ENCODE results near the gene PIK3R2.
A peak's percentile ranks its signal among the peaks of the same experiment; 100 is the strongest.
"Not testable (repeated sequence)": the region's sequence is repeated elsewhere in the genome, so short reads cannot be mapped to it uniquely, and the experiment has no call there.

Gene PIK3R2

DNA sequence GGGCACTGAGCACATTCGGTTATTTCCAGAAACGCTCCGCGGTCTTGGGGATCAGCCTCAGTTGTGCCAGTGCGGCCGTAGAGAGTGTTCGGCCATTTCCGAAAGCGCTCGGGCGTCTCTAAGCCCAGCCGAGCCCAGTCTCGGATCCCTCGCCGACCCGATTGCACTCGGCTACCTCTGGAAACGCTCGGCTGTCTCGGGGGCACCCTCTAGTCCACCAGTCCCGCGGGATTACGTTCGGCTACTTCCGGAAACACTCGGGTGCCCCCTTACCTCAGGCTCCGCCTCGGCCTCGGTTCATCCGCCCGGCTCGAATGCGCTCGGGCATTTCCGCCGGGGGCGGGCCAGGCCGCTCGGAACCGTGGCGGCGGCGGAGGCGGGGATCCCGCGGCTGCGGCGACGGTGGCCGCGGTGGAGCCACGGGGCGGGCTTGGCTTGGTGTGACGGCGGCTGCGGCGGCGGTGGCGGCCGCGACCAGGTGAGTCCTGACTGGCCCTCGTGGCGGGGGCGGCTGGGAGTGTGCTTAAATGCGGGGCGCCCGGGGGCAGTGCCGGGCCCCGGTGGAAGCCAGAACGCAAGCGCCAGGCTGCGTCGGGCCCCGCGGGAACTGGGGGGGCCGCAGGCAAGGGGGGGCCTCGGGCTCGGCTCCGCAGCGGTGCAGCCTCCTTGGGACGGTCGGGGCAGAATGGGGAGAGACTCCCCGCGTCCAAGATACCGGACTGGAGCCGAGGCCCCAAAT lies at the start of gene PIK3R2:
PIK3R2 (plus strand) TSS at position 347 of the 739 bp plus-strand sequence. CDS start 2,717 bp downstream, outside the sequence.
- DNase-seq: peak; percentile 99 to 100

DNA sequence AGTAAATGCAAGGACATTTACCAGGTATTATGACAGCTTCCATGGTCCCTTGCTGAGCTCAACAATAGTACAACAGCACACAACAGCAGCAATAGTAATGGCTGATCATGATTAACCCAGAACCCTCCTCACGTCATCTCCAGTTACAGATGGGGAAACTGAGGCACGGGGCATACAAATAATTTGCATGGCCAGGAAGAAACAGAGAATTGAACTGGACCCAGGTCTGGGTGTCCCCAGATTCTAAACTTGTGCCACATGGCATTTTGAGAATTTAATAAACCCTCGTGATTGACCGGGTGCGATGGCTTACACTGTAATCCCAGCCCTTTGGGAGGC lies 48.2 kb upstream of the PIK3R2 start:
- no peak for DNase-seq

DNA sequence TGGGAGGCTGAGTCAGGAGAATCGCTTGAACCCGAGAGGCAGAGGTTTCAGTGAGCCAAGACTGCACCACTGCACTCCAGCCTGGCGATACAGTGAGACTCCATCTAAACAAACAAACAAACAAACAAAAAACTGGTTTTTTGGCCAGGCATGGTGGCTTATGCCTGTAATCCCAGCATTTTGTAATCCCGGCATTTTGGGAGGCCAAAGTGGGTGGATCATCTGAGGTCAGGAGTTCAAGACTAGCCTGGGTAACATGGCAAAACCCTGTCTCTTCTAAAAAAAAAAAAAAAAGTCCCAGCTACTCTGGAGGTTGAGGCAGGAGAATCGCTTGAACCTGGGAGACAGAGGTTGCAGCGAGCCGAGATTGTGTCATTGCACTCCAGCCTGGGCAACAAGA lies 47.7 kb upstream of the PIK3R2 start:
- not testable (repeated sequence) for DNase-seq

DNA sequence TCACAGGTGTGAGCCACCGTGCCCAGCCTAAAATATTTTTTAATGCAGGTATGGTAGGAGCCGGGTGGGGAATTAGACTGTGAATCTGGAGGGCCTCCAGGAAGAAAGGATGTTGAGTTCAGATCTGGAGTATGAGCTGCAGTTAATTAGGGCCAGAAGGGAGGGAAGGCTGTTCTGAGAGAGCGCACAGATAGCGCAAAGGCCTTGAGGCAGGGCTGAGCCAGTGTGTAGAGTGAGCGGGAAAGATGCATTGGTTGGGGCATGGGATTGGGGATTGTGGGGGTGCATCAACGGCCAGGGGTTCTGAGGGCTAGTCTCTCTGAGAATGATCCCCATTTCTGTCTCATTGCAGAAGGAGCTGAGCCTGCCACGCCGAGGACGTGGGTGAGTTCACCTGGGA lies 45.7 kb upstream of the PIK3R2 start:
- no peak for DNase-seq

DNA sequence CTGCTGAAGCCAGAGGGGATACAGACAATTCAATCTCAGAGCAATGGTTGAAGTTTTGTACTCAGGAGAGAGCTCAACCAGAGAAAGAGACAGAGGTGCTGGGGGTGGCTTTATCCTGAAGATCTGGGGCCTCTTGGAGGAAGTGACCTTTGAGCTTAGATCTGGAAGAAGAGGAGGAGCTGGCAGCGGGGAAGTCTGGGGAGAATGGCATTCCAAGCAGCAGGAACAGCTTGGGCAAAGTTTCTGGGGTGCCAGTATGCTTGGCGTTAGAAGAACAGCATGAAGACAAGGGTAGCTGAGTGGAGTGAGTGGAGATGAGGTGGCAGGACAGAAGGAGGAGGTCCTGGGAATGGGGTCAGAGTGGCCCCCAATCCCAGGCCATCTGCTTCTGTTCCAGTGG lies 44.1 kb upstream of the PIK3R2 start:
- no peak for DNase-seq

DNA sequence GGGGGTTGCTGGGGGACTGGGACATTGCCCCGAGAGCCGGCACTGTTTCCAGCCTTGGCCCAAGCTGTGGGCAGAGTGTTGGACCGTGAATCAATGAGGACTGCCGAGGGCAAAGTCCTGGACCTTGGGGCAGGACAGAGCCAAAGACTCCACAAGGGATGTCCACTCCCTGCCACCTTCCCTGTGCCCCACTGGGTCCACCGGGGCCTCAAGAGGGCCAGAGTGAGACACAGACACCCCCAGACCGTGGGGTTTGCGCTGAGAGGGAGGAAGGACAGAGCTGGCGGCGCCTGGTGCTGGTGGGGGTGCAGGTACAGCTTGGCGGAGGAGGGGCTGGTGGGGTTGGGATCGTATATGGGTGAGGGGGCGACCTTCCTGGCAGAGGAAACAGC lies 43.6 kb upstream of the PIK3R2 start:
- DNase-seq: no peak

DNA sequence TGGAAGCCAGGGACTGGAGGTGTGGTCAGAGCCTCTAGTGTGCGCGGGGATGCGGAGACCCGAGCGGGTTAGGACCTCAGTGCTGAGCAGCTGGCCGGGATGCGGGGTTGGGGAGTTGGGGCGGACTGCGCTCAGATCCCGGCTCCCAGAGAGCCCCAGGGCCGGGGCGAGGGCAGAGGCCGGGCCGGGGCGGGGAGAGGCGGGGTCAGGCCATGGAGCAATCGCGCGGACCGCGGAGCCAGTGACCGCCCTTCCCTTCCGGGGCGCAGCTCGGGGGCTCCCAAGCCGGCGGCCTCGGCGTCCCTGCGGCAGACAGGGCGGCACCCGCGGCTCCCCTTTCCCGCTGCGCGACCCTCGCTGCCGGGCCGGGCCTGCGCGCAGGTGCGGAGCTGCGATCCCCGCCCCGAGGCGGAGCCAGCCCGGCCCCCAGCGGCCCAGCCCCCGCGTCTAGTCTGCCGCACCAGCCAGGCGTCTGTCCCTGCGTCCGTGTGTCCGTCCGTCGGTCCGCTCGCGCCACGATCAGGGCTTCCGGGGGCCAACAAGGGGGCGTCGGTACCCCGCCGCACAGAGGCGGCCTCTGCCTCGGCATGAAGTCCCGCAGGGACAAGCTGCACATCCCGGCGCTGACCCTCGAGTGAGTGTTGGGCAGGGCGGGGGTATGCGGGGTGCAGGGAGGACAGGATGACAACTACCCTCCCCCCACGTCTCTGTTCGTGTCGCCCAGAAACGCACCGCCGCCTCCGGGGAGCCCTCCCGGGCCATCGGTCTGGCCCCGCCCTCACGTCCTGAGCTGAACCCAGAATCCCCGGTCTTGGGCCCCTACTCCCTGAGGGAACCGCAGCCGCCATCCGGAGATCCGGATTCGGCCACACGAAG lies 43.0 kb upstream of the PIK3R2 start:
- DNase-seq: no peak

DNA sequence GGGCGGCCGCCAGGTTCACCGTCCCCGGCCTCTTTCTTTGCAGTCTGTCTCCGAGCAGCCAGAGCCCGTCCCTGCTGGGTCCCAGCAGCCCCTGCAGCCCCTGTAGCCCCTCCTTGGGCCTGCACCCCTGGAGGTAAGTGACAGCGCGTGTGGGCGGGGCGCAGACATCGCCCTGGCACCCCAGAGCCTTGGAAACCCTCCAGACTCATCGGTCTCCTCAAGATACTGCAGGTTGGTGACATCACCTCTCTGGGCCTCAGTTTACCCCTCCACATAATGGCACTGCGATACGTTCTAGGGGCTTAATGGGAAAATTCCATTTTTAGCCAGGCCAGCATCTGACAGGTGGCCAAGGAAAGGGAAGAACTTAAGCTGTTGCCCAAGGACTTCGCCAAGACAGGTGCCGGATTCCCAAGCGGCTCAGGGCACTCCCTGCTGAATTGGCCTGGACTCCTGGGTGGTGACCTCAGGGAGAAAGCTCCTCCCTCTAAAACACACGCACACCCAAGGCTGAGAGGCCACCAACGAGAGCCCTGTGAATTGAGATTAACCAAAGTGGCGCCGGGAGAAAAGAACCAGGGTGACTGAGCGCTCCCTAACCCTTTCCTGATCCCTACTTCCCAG lies 42.2 kb upstream of the PIK3R2 start:
- DNase-seq: peak in 1 of 2 experiments; percentile 52

DNA sequence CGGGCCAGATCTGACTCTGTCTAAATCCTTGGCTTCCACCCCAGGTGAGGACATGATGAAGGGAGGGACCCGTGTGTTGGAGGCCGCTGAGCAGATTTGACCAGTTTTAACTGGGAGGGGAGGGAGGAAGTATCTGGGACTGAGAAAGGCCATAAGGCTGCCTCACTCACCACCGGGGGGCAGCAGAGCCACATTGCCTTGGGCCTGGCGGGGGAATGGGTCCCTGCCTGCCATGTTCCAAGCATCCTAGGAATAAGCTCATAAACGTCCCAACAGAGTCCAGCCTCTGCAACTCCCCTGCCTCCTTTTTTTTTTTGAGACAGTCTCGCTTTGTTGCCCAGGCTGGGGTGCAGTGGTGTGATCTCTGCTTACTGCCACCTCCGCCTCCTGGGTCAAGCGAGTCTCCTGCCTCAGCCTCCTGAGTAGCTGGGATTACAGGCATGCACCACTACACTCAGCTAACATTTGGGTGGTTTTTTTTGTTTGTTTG lies 39.9 kb upstream of the PIK3R2 start:
- DNase-seq: peak; percentile 66 to 84

DNA sequence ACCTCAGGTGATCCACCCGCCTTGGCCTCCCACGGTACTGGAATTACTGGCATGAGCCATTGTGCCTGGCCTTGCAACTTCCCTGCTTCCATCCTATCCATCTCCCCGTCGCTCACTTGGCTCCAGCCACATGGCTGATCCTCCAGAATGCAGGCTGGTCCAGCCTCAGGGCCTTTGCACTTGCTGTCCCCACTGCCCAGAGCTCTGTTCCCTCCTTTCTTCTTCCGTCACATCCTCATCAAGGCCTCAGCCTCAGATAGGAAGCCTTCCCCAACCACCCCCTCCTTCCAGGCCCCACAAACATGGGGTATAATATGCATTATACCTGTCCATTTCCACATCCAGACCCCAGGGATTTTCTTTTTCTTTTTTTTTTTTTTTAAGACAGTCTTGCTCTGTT lies 39.1 kb upstream of the PIK3R2 start:
- no peak for DNase-seq

DNA sequence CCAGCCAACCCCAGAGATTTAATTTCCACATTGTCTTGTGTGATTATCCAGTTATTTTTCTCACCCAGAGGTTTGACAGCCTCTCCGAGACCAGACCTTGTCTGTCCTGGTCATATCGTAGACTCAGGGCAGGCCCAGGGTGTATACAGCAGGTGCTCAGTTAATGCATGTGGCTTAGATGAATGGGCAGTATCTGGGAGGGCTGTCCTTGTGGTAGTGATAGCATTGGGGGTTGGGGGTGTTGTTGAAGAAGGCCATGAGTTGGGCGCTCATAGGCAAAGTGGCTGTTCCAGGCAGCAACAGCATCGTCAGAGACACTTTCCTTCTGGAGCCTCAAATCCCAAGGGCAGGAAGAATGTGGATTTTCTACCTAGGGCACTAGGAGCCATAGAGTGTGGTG lies 38.5 kb upstream of the PIK3R2 start:
- no peak for DNase-seq

DNA sequence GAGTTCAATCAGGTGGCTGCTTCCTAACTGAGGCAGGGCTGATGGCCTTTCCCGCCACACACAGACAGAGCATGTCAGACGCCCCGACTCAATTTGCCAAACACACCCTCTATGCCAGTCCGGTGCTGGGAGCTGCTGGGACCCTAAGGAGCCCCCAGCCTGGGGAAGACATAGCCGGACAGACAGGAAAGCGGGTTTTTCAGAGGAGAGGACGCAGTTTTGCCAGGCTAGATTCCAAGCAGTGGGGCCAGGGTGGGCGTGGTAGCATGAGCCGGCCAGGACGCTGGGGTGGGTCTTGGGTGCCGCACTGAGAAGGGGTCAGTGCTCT lies 35.6 kb upstream of the PIK3R2 start:
- no peak for DNase-seq

DNA sequence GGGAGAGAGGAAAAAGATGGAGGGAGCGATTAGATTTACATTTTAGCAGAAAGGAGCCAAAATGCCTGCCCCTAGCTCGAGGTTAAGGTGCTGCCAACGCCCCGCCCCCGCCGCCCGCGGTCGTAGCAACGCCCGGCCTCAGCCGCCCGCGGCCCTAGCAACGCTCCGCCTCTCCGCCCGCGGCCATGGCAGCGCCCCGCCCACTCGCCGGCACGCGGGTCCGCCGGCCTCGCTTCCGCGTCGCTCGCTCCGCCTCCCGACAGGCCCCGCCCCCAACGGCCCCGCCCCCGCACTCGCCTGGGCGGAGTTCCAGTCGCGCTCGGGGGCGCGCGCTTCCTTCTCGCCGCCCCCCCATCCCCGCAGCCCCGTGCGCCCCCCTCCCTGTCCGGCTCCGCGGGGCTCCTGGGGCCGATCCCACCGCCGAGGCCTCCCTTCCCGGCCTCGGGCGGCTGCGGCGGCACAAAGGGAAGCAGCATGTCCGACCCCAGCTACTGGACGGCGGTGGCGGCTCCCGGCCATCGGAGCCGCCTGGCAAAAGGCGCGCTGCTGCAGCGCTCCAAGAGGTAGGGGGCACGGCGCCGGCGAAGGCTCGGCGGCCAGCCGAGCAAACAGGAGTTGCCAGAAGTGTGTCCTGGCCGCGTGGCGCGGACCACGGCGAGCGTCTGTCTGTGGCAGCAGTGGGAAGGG lies 35.1 kb upstream of the PIK3R2 start:
- peak; percentile 79 to 87 for DNase-seq

DNA sequence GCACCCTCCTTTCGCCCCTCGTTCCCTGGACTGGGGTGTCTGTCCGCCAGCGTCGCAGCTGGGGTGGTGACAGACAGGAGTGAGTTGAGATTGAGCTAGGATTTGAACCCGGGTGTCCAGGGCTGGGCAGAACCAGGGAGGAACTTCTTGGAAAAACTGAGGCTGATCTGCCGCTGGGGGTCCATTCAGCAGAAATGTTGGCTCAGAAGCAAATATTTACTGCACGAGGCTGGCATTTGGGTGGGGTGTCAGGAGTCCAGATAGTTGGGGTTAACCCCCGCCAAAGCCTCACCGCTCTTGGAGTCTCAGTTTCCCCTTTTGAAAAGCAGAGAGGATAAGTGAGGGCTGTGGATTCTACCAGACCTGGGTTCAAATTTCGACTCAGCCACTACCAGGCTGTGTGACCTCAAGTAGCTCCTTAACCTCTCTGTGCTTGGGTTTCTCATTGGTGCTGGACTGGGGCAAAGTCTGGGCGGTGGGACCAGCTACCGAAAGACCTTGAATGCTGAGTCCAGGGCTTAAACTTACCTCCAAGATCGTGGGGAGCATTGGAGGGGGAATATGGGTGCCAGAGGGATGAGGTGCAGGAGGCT lies 34.4 kb upstream of the PIK3R2 start:
- DNase-seq: no peak

DNA sequence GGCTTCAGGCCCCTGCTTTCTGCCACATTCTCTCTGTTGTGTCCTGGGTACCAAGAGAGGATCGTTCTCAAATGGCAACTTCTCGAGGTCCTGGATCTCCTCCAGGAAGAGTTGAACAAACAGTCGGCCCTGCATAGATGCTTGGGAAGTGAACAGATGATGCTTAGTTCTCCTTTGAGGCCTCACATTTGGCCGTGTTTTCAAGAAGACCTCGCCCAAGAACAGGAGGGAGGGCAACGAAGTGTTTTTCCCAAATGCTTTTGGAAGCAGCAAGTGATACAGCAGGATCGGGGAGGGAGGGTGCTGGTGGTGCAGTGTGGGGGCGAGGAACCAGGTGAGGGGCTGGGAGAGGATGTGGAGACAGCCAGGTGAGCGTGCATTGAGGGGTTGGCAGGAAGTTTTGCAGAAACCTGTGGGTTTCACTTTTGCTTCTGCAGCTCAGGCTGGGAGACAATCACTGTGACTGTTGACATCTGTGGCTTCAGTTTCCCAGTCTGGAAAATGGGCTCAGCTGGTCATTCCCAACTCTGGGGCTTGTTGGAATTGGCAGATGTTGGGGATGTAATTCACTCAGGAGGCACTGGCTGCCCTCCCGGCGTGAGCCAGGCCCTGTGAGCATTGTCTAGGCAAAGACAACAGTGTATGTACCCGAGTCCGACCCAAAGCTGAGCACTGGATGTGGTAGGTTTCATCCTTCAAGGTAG lies 33.8 kb upstream of the PIK3R2 start:
- DNase-seq: no peak

DNA sequence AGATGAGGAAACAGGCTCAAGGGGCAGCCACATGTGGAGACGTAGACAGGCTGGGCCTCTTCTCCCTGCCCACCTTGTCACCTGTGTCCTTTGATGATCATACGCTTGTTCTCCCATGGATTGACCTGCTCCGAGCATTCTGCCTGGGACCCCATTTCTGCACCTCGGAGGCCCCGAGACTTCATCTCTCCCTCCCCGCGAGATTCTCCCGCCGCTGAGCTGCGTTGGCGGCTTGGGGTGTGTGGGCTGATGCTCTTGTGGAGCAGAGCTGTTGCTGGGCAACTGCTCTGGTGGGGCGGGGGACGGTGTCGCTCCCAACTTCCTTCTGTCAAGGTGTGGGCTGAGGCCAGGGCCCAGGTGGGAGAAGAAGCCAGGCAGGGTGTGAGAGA lies 33.3 kb upstream of the PIK3R2 start:
- no peak for DNase-seq

DNA sequence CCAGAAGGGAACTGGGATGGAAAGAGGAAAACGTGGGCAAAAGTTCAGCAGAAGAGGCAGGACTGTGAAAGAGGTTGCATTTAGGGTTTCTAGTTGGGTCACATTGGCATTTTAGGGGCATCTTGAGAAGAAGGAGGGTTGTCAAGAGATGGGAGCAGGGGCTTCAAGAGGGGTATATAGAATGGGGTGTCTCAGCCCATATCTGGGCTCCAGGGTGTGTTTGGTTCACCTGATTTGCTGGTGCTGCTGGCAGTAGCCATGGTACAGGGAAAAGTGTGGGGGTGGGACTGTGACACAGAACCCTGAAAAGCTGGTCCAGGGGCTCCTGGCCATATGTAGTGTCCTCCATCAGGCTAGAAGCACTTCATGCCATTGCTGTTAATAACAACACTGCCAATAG lies 32.8 kb upstream of the PIK3R2 start:
- DNase-seq: no peak

DNA sequence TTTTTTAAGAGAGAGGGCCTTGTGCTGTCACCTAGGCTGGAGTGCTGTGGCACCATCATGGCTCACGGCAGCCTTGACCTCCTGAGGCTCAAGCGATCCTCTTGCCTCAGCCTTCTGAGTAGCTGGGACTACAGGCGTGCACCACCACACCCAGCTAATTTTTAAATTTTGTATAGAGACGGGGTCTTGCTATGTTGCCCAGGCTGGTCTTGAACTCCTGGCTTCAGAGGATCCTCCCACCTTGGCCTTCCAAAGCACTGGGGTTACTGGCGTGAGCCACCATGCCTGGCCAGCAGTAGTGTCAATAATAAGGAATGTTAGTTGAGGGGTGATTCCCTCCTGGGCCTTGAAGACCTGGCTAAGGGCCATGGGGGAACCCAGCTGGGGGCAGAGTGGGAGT lies 31.8 kb upstream of the PIK3R2 start:
- DNase-seq: no peak

DNA sequence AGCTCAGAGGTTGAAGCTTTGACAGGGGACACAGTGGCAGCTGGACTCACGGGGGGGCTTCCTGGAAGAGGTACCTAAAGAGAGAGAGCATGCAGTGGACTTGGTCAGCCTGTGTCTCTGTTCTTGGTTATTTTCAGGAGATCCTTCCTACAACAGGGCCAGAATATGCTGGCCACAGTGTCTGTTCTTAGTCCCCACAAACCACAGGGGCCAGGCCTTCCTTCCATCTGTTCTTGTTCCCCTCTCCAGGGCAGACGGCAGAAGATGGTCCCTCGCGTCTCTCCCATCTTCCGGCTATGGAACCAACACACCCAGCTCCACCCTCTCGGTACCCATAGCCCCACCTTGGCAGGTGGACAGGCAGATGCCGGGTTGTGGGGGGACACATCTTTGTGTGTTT lies 30.5 kb upstream of the PIK3R2 start:
- no peak for DNase-seq

DNA sequence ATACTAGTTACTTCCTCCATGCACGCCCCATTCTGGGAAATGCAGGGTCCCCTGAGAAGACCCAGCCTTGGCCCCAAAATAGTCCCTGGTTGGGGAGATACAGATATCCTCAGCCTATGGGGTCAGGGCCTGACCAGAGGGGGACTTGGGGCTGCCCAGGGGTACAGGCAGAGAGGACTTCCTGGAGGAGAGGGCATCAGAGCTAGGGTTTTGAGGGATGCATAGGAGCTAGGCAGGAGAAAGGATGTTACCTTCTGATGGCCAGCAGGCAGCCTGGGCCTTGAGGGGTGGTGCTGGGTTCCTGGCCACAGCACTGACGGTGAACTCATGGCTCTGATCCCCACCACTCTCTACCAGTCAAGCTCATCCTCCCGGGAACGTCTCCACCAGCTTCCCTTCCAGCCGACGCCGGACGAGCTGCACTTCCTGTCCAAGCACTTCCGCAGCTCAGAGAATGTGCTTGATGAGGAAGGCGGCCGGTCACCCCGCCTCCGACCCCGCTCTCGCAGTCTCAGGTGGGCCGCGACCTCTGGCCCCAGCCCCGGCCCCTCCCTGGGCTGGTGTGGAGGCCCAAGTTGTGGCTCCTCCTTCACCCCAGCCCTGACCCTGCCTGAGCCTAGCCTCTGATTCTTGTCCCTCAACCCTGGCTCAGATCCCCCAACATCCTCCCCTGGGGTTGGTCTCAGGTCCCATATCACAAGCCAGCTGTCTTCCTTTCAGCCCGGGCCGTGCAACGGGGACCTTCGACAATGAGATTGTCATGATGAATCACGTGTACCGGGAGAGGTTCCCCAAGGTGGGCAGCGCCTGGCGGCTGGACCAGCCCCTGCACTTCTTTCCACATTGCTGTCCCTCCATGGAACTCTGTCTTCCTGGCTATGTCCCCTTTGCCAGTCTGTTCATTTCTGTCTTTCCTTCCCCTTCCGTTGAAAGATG lies 29.8 kb upstream of the PIK3R2 start:
- DNase-seq: no peak

DNA sequence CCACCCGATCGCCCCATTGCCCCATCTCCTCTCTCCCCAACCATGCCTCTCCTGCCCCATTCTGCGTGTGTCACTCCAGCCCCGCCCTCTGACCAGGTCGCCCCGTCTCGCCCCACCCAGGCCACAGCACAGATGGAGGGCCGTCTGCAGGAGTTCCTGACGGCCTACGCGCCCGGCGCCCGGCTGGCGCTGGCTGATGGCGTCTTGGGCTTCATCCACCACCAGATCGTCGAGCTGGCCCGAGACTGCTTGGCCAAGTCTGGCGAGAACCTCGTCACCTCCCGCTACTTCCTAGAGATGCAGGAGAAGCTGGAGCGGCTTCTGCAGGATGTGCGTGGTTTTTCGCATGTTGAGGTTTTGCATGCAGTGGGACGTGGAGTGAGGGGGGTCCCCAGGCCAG lies 29.1 kb upstream of the PIK3R2 start:
- DNase-seq: no peak

Measured in NCI-H524 (cell line).